DND-41 (cell line): Measurements from ENCODE around the gene TENT4B.

Experiments used
- EZH2 ChIP-seq: IDR thresholded peaks from 3 replicates; pipeline ENCODE4 v1.6.1; 2012; ENCODE audit warnings: borderline replicate concordance, low read depth, mild to moderate bottlenecking, moderate library complexity, low read length, inconsistent platforms; ENCODE audit not compliant: severe bottlenecking
- TF ChIP-seq, protein P1 (sequence below): IDR thresholded peaks from 2 replicates; pipeline ENCODE4 v1.5.1; 2012; ENCODE audit warnings: borderline replicate concordance, low read length, moderate library complexity, mild to moderate bottlenecking; ENCODE audit not compliant: poor library complexity, severe bottlenecking; ENCODE audit errors: extremely low read depth

DNA sequence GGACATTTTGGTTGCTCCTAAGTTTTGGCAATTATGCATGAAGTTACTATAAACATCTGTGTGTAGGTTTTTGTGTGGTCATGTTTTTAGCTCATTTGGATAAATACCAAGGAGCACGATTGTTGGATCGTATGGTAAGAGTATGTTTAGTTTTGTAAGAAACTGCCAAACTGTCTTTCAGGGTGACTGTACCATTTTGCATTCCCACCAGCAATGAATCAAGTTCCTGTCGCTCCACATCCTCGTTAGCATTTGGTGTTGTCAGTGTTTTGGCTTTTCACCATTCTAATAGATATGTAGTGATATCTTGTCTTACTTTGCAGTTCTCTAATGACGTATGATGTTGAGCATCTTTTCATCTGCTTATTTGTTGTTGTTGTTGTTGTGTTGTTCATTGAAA is 20.2 kb downstream of the TENT4B start:
- TF ChIP-seq EZH2: no peak
- TF ChIP-seq, protein P1, sequence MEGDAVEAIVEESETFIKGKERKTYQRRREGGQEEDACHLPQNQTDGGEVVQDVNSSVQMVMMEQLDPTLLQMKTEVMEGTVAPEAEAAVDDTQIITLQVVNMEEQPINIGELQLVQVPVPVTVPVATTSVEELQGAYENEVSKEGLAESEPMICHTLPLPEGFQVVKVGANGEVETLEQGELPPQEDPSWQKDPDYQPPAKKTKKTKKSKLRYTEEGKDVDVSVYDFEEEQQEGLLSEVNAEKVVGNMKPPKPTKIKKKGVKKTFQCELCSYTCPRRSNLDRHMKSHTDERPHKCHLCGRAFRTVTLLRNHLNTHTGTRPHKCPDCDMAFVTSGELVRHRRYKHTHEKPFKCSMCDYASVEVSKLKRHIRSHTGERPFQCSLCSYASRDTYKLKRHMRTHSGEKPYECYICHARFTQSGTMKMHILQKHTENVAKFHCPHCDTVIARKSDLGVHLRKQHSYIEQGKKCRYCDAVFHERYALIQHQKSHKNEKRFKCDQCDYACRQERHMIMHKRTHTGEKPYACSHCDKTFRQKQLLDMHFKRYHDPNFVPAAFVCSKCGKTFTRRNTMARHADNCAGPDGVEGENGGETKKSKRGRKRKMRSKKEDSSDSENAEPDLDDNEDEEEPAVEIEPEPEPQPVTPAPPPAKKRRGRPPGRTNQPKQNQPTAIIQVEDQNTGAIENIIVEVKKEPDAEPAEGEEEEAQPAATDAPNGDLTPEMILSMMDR: no peak
